Astrocyte (in vitro differentiated cells and primary cell): ENCODE results near the gene DLX1. TPM values are rescaled to one million over a fixed set of nuclear protein-coding genes. Genes with fewer than 3 reads are reported as not detected.

Source experiments
- DNase-seq: peaks from one replicate; pipeline ENCODE4 v3.0.0-alpha.2; 2010; ENCODE audit warnings: low read depth
- FAIRE-seq: peaks from 2 replicates; lab custom pipeline; 2011; peaks lifted over from hg19 to GRCh38; lab: Jason Lieb, UNC
- H2AFZ ChIP-seq: 2 replicates; pipeline ENCODE4 v1.6.0; 2012; ENCODE audit warnings: low read depth, low read length, inconsistent platforms
- H3K27ac ChIP-seq: 2 replicates; pipeline ENCODE4 v1.5.1; 2011; ENCODE audit warnings: low read depth, low read length, inconsistent platforms
- H3K27me3 ChIP-seq: 2 replicates; pipeline ENCODE4 v1.6.0; 2011; ENCODE audit warnings: low read length, inconsistent platforms; ENCODE audit not compliant: insufficient read depth
- H3K36me3 ChIP-seq: 2 replicates; pipeline ENCODE4 v1.5.1; 2011; ENCODE audit warnings: low read length, inconsistent platforms; ENCODE audit not compliant: insufficient read depth
- H3K4me1 ChIP-seq: 2 replicates; pipeline ENCODE4 v1.5.1; 2011; ENCODE audit warnings: low read length, inconsistent platforms; ENCODE audit not compliant: insufficient read depth
- H3K4me2 ChIP-seq: 2 replicates; pipeline ENCODE4 v1.6.0; 2012; ENCODE audit warnings: low read length, inconsistent platforms
- H3K4me3 ChIP-seq: 2 replicates; pipeline ENCODE4 v1.5.1; 2011; ENCODE audit warnings: low read depth, mild to moderate bottlenecking, low read length, inconsistent platforms; ENCODE audit not compliant: insufficient read depth
- H3K79me2 ChIP-seq: 2 replicates; pipeline ENCODE4 v1.6.0; 2012; ENCODE audit warnings: mild to moderate bottlenecking, low read length, inconsistent platforms; ENCODE audit not compliant: insufficient read depth
- H3K9ac ChIP-seq: 2 replicates; pipeline ENCODE4 v1.6.0; 2012; ENCODE audit warnings: mild to moderate bottlenecking, low read length, inconsistent platforms
- H3K9me3 ChIP-seq: 2 replicates; pipeline ENCODE4 v1.5.1; 2012; ENCODE audit warnings: low read depth, mild to moderate bottlenecking, low read length, inconsistent platforms; ENCODE audit not compliant: insufficient read depth
- H4K20me1 ChIP-seq: 2 replicates; pipeline ENCODE4 v1.6.0; 2012; ENCODE audit warnings: low read length, inconsistent platforms; ENCODE audit not compliant: insufficient read depth
- H3K27ac Mint-ChIP-seq: one replicate; pipeline ENCODE4 v1.8.0; 2021; ENCODE audit warnings: mild to moderate bottlenecking, mixed read lengths; ENCODE audit not compliant: unreplicated experiment
- H3K27me3 Mint-ChIP-seq: one replicate; pipeline ENCODE4 v1.8.0; 2021; ENCODE audit warnings: low read depth, mixed read lengths; ENCODE audit not compliant: unreplicated experiment
- H3K36me3 Mint-ChIP-seq: one replicate; pipeline ENCODE4 v1.8.0; 2021; ENCODE audit warnings: low read depth, mixed read lengths; ENCODE audit not compliant: unreplicated experiment
- H3K4me1 Mint-ChIP-seq: one replicate; pipeline ENCODE4 v1.8.0; 2021; ENCODE audit warnings: low read depth, mixed read lengths; ENCODE audit not compliant: unreplicated experiment
- H3K4me3 Mint-ChIP-seq: one replicate; pipeline ENCODE4 v1.8.0; 2021; ENCODE audit warnings: mild to moderate bottlenecking, moderate library complexity, mixed read lengths; ENCODE audit not compliant: unreplicated experiment
- H3K9me3 Mint-ChIP-seq: one replicate; pipeline ENCODE4 v1.8.0; 2021; ENCODE audit warnings: mild to moderate bottlenecking, mixed read lengths; ENCODE audit not compliant: unreplicated experiment
- CTCF ChIP-seq: IDR thresholded peaks from 2 replicates; pipeline ENCODE4 v1.5.1; 2011; ENCODE audit warnings: low read depth, mild to moderate bottlenecking, inconsistent platforms, low read length, moderate library complexity; ENCODE audit not compliant: insufficient read depth
- EZH2 ChIP-seq: IDR thresholded peaks from 2 replicates; pipeline ENCODE4 v1.6.1; 2012; ENCODE audit warnings: mild to moderate bottlenecking, low read length, inconsistent platforms; ENCODE audit not compliant: insufficient read depth
- total RNA-seq: library from RNA; stranded (reverse); gene quantifications from 2 replicates; pipeline ENCODE4 v1.2.1, GENCODE V29; 2021

DLX1 gene
- total RNA-seq, 1 donor from 2014 or later = 0.27 TPM

GRCh38 chr2:172120118-172120517, 34.8 kb downstream of the DLX1 start:
- Histone ChIP-seq H2AFZ (no peak overlapping the region), H3K4me3 (no peak overlapping the region), H3K4me2 (no peak overlapping the region), H3K4me1 (peaks cover 4% of the 10 kb centered on the region), H3K79me2 (no peaks in the 10 kb centered on the region), H4K20me1 (no peaks in the 10 kb centered on the region), H3K36me3 (no peaks in the 10 kb centered on the region), H3K9me3 (no peaks in the 10 kb centered on the region), H3K27ac (no peak overlapping the region), H3K9ac (no peak overlapping the region), H3K27me3 (no peaks in the 10 kb centered on the region)
- H3K4me1 Mint-ChIP-seq = peaks cover 9% of the 10 kb centered on the region
- no peaks in the 10 kb centered on the region for H3K36me3 Mint-ChIP-seq
- no peak overlapping the region for H3K4me3 Mint-ChIP-seq
- FAIRE-seq (no peak), DNase-seq (no peak)
- H3K27me3 Mint-ChIP-seq = peaks cover 4% of the 10 kb centered on the region
- no peak overlapping the region for H3K27ac Mint-ChIP-seq
- no peaks in the 10 kb centered on the region for H3K9me3 Mint-ChIP-seq
- no peak for TF ChIP-seq CTCF
- TF ChIP-seq EZH2 = no peak

- no peaks in the 10 kb centered on the region for H3K4me1 ChIP-seq
- no peaks in the 10 kb centered on the region for H3K4me1 Mint-ChIP-seq
- H3K27ac ChIP-seq = no peak overlapping the region
- H4K20me1 ChIP-seq = no peaks in the 10 kb centered on the region
- H3K9ac ChIP-seq = no peak overlapping the region
- no peaks in the 10 kb centered on the region for H3K36me3 Mint-ChIP-seq
- no peak for TF ChIP-seq CTCF
- no peak overlapping the region for H3K4me2 ChIP-seq
- H2AFZ ChIP-seq = no peak overlapping the region
- DNase-seq (no peak), FAIRE-seq (no peak)
- no peaks in the 10 kb centered on the region for H3K9me3 ChIP-seq
- H3K79me2 ChIP-seq = no peaks in the 10 kb centered on the region
- H3K4me3 Mint-ChIP-seq = no peak overlapping the region
- no peaks in the 10 kb centered on the region for H3K27me3 ChIP-seq
- H3K27ac Mint-ChIP-seq = no peak overlapping the region
- H3K27me3 Mint-ChIP-seq = peaks cover 6% of the 10 kb centered on the region
- no peaks in the 10 kb centered on the region for H3K36me3 ChIP-seq
- H3K9me3 Mint-ChIP-seq = peaks cover 4% of the 10 kb centered on the region
- no peak overlapping the region for H3K4me3 ChIP-seq
These were observed 43.2 kb downstream of the DLX1 start for GRCh38 chr2:172128484-172128883.

- FAIRE-seq (no peak), DNase-seq (no peak)
- Histone ChIP-seq H3K9me3 (no peaks in the 10 kb centered on the region), H3K9ac (no peak overlapping the region), H3K4me1 (no peaks in the 10 kb centered on the region), H3K27ac (no peak overlapping the region), H2AFZ (no peak overlapping the region), H3K36me3 (no peaks in the 10 kb centered on the region), H3K4me2 (no peak overlapping the region), H3K79me2 (no peaks in the 10 kb centered on the region), H4K20me1 (no peaks in the 10 kb centered on the region), H3K4me3 (no peak overlapping the region), H3K27me3 (no peaks in the 10 kb centered on the region)
- Mint-ChIP-seq H3K27ac (no peak overlapping the region), H3K4me3 (no peak overlapping the region), H3K27me3 (peaks cover 3% of the 10 kb centered on the region), H3K4me1 (no peaks in the 10 kb centered on the region), H3K36me3 (no peaks in the 10 kb centered on the region), H3K9me3 (peaks cover 4% of the 10 kb centered on the region)
- TF ChIP-seq EZH2 = no peak
- TF ChIP-seq CTCF = no peak
These were observed 44.1 kb downstream of the DLX1 start for GRCh38 chr2:172129404-172129803.
